WTC11 (cell line): ENCODE data around the gene ACTN2. TPM values are rescaled to one million over a fixed set of nuclear protein-coding genes. Genes with fewer than 3 reads are reported as not detected.

ENCODE experiments used
- ATAC-seq: fragments of 200-7000 bp; cut with Tn5 transposase; 2 replicates; pipeline ENCODE4 v1.10.0; 2021; ENCODE audit warnings: mild to moderate bottlenecking, moderate library complexity
- CTCF ChIA-PET: fragments of 300-600 bp; sonication (Branson Sonifier 250); formaldehyde crosslinking; loops from one replicate; lab custom pipeline; 2021; ENCODE audit warnings: antibody characterized with exemption; lab: Charles Lee
- POLR2A ChIA-PET: fragments of 350-600 bp; sonication (Branson Sonifier 250); formaldehyde crosslinking; loops from one replicate; lab custom pipeline; 2021; ENCODE audit warnings: antibody characterized with exemption; lab: Charles Lee
- DNase-seq: peaks from one replicate; pipeline ENCODE4 v3.0.0; 2021; ENCODE audit warnings: low spot score
- H3K27ac Mint-ChIP-seq: 2 replicates; pipeline ENCODE4 v1.8.0; 2021; ENCODE audit warnings: mixed read lengths
- H3K27me3 Mint-ChIP-seq: 2 replicates; pipeline ENCODE4 v1.8.0; 2021; ENCODE audit warnings: low read depth, mild to moderate bottlenecking, moderate library complexity, mixed read lengths
- H3K36me3 Mint-ChIP-seq: 2 replicates; pipeline ENCODE4 v1.8.0; 2021; ENCODE audit warnings: mixed read lengths
- H3K4me1 Mint-ChIP-seq: 2 replicates; pipeline ENCODE4 v1.8.0; 2022; ENCODE audit warnings: mixed read lengths
- H3K4me3 Mint-ChIP-seq: 2 replicates; pipeline ENCODE4 v1.8.0; 2021; ENCODE audit warnings: mild to moderate bottlenecking, moderate library complexity, mixed read lengths
- H3K9me3 Mint-ChIP-seq: 2 replicates; pipeline ENCODE4 v1.8.0; 2021; ENCODE audit warnings: mixed read lengths
- ERG ChIP-seq: fragments of 250-450 bp; sonication (Bioruptor Pico); IDR thresholded peaks from 2 replicates; pipeline ENCODE4 v1.8.0; 2021; ENCODE audit warnings: mild to moderate bottlenecking
- FOXJ3 ChIP-seq: sonication (generic); formaldehyde crosslinking; IDR thresholded peaks from 2 replicates; pipeline ENCODE4 v1.9.0; 2021; ENCODE audit warnings: missing genetic modification reagents, mild to moderate bottlenecking, borderline replicate concordance
- FOXK1 ChIP-seq: sonication (generic); formaldehyde crosslinking; IDR thresholded peaks from 2 replicates; pipeline ENCODE4 v1.8.0; 2022; ENCODE audit warnings: mild to moderate bottlenecking, moderate library complexity, missing genetic modification reagents
- GABPB1 ChIP-seq: sonication (generic); formaldehyde crosslinking; IDR thresholded peaks from 2 replicates; pipeline ENCODE4 v1.8.1; 2023; ENCODE audit warnings: mild to moderate bottlenecking, missing genetic modification reagents
- GTF2I ChIP-seq: fragments of 250-450 bp; sonication (Bioruptor Pico); conservative IDR thresholded peaks from 2 replicates; pipeline ENCODE4 v1.4.0; 2021; ENCODE audit warnings: mild to moderate bottlenecking
- HMGA2 ChIP-seq: fragments of 250-450 bp; sonication (Bioruptor Pico); IDR thresholded peaks from 2 replicates; pipeline ENCODE4 v1.4.0; 2021; ENCODE audit warnings: mild to moderate bottlenecking, moderate library complexity
- IRF2 ChIP-seq: sonication (generic); formaldehyde crosslinking; IDR thresholded peaks from 2 replicates; pipeline ENCODE4 v1.8.0; 2022; ENCODE audit warnings: low read depth, missing genetic modification reagents, borderline replicate concordance
- NFE2L1 ChIP-seq: sonication (generic); formaldehyde crosslinking; IDR thresholded peaks from 2 replicates; pipeline ENCODE4 v1.8.1; 2023; ENCODE audit warnings: missing genetic modification reagents
- SMAD3 ChIP-seq: sonication (generic); formaldehyde crosslinking; IDR thresholded peaks from 2 replicates; pipeline ENCODE4 v1.8.0; 2022; ENCODE audit warnings: missing genetic modification reagents, mild to moderate bottlenecking, borderline replicate concordance
- TEAD1 ChIP-seq: sonication (generic); formaldehyde crosslinking; IDR thresholded peaks from 2 replicates; pipeline ENCODE4 v1.8.0; 2022; ENCODE audit warnings: mild to moderate bottlenecking, missing genetic modification reagents
- TP53 ChIP-seq: sonication (generic); formaldehyde crosslinking; IDR thresholded peaks from 2 replicates; pipeline ENCODE4 v1.8.1; 2023; ENCODE audit warnings: mild to moderate bottlenecking, missing genetic modification reagents
- ZNF121 ChIP-seq: sonication (generic); formaldehyde crosslinking; IDR thresholded peaks from 2 replicates; pipeline ENCODE4 v1.8.0; 2023; ENCODE audit warnings: missing genetic modification reagents
- ZNF219 ChIP-seq: sonication (generic); formaldehyde crosslinking; IDR thresholded peaks from 2 replicates; pipeline ENCODE4 v1.8.0; 2023; ENCODE audit warnings: missing genetic modification reagents, mild to moderate bottlenecking, borderline replicate concordance
- ZNF317 ChIP-seq: sonication (generic); formaldehyde crosslinking; IDR thresholded peaks from 2 replicates; pipeline ENCODE4 v1.8.1; 2023; ENCODE audit warnings: low read depth, mild to moderate bottlenecking, moderate library complexity, missing genetic modification reagents, borderline replicate concordance
- total RNA-seq: library from RNA; stranded (reverse); gene quantifications from 3 replicates; pipeline ENCODE4 v1.2.3, GENCODE V29; 2021

Gene ACTN2
- total RNA-seq, 1 experiment from 2014 or later = 2.0 TPM

- peaks cover 46% of the 10 kb centered on the region for H3K36me3 Mint-ChIP-seq
- no peaks in the 10 kb centered on the region for H3K4me1 Mint-ChIP-seq
- TF ChIP-seq SMAD3 (CRISPR knock-in tag) (no peak), FOXJ3 (CRISPR knock-in tag) (no peak), ZNF317 (CRISPR knock-in tag) (no peak), TP53 (CRISPR knock-in tag) (no peak), ZNF219 (CRISPR knock-in tag) (no peak), GTF2I (CRISPR knock-in tag) (no peak), HMGA2 (CRISPR knock-in tag) (no peak)
- no peak overlapping the region for H3K4me3 Mint-ChIP-seq
- no peak overlapping the region for H3K27ac Mint-ChIP-seq
- CTCF ChIA-PET = interaction anchor here (0.5 kb wide), 1 partner anchor 33 kb away, joined by 5 read pairs; no protein-coding TSS in a partner anchor
- H3K9me3 Mint-ChIP-seq = no peaks in the 10 kb centered on the region
- POLR2A ChIA-PET = no interaction called here
- no peak for DNase-seq
- no peaks in the 10 kb centered on the region for H3K27me3 Mint-ChIP-seq
- no peak for ATAC-seq
These were observed 123.7 kb downstream of the ACTN2 start for GRCh38 chr1:236810018-236810417.

- DNase-seq (no peak), ATAC-seq (no peak)
- Mint-ChIP-seq H3K27ac (no peak overlapping the region), H3K9me3 (no peaks in the 10 kb centered on the region), H3K36me3 (peaks cover 56% of the 10 kb centered on the region), H3K27me3 (no peaks in the 10 kb centered on the region), H3K4me1 (no peaks in the 10 kb centered on the region), H3K4me3 (no peak overlapping the region)
- TF ChIP-seq GABPB1 (no peak), ERG (CRISPR knock-in tag) (no peak), IRF2 (no peak), HMGA2 (CRISPR knock-in tag) (no peak), FOXK1 (no peak), TEAD1 (CRISPR knock-in tag) (no peak), NFE2L1 (CRISPR knock-in tag) (no peak), ZNF121 (CRISPR knock-in tag) (no peak), SMAD3 (CRISPR knock-in tag) (no peak)
- CTCF ChIA-PET = interaction anchor here (0.5 to 1.3 kb wide), 2 partner anchors 49 to 56 kb away, joined by 3 to 4 read pairs; no protein-coding TSS in a partner anchor
- POLR2A ChIA-PET = no interaction called here
These were observed 126.2 kb downstream of the ACTN2 start for GRCh38 chr1:236812334-236813030.

Other genes starting within 250 kb of the ACTN2 start
- gene LGALS8, start 162.5 kb upstream of the ACTN2 start, total RNA-seq = 8.6 to 10.3 TPM (median 10.1 TPM) in 3 replicates
- gene HEATR1, start 82.0 kb upstream of the ACTN2 start, total RNA-seq = 63.3 to 73.0 TPM (median 68.4 TPM) in 3 replicates
- gene MTR, start 108.8 kb downstream of the ACTN2 start, total RNA-seq = 27.5 to 36.1 TPM (median 34.5 TPM) in 3 replicates